GM21515 (cell line): Measurements from ENCODE around the gene COA6.
"Not testable (repeated sequence)": the region's sequence is repeated elsewhere in the genome, so short reads cannot be mapped to it uniquely, and the experiment has no call there.

Experiments used
- ATAC-seq: cut with Tn5 transposase; IDR thresholded peaks from one replicate; pipeline ENCODE4 v1.9.1; 2021; ENCODE audit not compliant: unreplicated experiment

The COA6 gene, protein sequence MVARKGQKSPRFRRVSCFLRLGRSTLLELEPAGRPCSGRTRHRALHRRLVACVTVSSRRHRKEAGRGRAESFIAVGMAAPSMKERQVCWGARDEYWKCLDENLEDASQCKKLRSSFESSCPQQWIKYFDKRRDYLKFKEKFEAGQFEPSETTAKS

DNA sequence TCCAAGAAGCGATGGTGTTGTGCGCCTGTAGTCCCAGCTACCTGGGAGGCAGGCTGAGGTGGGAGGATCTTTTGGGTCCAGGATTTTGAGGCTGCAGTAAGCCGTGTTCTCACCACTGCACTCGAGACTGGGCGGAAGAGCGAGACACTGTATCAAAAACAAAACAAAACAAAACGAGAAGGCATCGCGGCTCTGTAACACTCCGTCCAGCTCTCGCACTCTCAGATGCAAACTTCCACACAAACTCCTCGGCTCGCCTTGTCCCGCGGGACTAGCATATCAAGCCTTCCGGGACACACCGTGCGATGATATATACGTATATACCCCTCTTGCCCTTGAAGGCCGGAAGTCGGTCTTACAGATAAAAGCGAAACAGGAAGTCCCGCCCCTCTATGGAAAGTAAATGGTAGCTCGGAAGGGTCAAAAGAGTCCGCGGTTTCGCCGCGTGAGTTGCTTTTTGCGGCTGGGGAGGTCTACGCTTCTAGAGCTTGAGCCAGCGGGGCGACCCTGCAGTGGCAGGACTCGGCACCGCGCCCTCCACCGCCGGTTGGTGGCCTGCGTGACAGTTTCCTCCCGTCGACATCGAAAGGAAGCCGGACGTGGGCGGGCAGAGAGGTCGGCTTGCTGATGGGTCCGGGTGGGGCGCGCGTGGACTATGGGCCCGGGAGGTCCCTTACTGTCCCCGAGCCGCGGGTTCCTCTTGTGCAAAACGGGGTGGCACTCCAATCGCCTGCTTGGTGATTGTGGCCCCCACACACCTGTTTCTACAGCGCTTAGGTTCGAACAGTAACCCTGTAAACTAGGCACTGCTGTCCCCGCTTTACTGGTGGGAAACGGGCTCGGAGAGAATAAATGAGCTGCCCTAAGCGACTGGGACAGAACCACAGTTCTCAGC, at the start of gene COA6:
Gene COA6 (plus strand): TSS at position 393 of the 895 bp plus-strand sequence. CDS start 11 bp downstream, at position 404.
- ATAC-seq, result peak; percentile 93

DNA sequence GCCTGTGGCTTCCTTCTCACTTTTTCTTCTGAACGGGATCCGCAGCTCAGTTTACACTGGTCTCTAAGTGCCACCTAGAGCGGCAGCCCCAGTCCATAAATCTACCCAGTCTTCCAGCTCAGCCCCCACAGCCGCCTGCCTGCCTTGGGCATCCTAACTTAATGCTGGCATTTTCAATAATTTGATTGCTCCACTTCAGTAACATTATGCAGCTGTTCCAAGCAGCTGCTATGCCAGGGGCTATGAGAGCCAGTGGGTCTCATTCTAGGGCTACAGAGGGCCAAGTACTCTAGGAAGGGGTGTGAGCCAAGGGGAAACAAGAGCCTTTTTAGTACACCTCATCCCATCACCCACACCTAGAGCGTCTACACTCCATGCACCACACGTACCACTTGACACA, 48.4 kb upstream of the COA6 start:
- no peak for ATAC-seq

DNA sequence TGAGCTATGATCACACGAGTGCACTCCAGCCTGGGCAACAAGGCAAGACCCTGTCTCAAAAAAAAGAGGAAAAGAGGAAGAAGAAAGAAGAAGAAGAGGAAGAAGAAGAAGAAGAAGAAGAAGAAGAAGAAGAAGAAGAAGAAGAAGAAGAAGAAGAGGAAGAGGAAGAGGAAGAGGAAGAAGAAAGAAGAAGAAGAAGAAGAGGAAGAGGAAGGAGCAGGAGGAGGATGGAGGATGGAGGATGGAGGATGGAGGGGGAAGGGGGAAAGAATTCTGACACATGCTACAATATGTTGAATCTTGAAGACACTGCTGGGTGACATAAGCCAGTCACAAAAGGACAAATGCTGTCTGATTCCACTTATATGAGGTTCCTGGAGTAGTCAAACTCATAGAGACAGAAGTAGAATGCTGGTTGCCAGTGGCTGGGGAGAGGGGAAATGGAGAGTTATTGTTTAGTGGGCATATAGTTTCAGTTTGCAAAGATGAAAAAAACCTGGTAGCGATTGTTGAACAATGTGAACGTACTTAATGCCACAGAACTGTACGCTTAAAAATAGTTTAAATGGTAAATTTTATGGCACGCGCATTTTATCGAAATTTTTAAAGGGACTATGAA, 47.3 kb upstream of the COA6 start:
- no peak for ATAC-seq

DNA sequence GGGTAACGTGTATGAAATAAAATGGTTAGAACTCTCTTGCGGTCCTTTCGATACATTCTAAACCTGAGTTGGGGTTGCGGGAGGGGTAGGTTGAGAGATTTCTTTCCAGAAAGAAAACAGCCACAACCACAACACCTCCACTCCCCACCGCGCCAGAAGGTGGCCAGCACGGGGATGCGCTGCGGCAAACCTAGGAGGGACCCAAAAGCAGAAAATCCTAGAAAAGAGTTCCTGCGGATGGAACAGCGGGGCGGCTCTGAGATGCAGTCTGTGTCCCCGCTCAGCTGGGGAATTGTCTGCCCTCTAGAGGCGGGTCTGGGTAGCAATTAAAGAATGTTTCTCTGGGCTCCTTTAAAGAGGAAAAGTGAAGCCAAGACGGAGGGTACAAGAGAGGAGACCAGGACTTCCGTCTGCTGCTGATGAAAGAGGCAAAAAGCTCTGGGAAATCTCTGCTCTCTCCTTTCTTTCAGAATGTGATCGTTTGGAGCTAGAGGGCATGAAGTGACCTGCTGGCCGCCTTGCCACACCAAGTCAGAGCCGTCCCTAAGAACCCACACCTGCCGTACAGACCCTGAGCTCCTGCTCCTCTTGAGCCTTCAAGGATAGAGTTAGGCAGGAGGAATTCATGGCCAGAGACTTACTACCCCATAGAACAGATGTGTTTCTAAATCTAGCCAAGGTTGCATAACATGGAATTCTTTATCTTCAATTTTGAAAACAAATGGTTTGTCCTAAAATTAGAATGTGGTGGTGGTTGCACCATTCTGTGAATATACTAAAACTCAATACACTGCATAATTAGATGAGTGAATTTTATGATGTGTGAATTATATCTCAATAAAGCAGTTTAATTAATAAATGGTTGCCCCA, 46.5 kb upstream of the COA6 start:
- peak; percentile 83 for ATAC-seq

DNA sequence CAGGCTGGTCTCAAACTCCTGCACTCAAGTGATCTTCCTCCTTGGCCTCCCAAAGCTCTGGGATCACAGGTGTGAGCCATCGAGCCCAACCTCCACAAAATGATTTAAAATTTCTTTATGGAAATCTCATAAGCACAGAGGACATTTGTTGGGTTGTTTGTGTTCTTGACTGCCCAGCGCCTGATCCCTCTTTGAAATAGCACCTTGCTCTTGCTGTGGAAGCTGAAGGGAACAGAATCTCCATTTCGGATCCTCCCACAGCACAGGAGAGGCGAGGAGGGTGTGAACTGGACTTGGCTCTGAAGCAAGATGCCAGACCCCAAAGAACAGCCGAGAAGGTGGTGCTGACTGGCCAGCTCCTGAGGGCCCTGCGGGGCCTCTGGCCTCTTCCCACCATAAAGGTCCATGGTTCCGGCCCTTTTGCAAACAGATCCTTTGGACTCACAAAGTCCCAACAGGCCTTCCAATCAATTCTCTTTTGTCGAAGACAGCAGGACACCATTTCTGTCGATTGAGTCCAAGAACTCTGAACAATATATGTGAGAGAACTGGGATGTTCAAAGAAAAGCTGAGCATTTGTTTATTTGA, 45.6 kb upstream of the COA6 start:
- ATAC-seq, result no peak

DNA sequence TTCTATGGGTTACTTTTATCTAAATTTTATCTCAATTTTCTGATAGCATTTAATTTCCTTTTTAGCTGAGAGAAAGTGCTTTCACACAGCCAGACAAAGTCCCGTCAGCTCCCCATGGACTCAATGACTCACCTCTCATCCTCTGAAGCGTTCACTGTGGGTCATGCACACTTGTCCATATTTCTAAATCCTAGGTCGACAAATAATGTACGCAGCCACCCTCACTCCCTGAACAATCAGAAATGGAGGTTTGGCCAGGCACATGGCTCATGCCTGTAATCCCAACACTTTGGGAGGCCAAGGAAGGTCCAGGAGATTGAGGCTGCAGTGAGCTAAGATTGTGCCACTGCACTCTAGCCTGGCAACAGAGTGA, 42.4 kb upstream of the COA6 start:
- no peak for ATAC-seq

DNA sequence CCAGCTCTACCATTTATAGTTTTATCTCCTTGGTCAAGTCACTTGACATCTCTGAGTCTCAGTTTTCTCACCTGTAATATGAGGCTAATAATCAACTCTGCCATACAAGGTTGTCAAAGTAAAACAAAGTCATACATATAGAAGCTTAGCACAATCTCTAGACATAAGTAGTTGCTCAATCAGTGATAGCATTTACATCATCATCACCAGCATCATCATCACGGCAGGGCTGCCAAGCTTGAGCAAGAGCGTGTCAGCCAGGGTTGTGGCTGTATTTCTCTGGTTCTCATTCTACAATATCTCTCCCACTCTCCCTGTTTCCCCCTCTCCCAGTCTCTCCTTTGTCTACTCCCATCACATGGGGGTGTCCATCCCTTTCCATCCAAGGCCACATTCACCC, 41.7 kb upstream of the COA6 start:
- no peak for ATAC-seq

DNA sequence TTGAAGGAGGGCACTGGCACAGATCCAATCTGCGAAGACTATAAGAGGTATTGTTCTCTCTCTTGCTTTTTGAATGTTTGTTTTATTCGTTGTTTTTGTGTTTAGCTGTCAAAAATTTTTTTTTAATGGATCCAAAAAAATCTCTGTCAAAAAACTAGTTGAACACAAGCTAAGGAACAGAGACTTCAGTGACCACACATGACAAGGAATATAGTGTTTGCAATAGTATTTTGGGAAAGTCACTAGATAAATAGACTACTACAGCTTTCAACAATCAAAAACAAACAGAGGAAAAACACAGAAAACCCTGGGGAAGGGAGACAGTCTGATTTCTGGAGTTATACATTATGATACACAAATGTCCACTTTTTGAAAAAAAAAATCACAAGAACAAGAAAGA, 36.9 kb upstream of the COA6 start:
- no peak for ATAC-seq

DNA sequence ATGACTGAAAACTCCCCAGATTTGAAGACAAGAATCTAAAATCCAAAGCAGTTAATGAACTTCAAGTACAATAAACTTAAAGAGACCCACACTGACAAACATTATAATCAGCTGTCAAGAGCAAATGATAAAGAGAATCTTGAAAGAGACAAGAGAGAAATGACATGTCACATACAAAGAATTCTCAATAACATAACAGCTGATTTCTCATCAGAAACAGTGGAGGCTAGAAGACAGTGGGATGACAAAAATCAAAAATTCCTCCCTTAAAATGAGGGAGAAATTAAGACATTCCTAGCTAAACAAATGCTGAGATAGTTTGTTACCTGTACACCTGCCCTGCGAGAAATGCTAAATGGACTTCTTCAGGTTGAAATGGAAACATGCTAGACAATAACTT, 36.0 kb upstream of the COA6 start:
- ATAC-seq, result no peak

DNA sequence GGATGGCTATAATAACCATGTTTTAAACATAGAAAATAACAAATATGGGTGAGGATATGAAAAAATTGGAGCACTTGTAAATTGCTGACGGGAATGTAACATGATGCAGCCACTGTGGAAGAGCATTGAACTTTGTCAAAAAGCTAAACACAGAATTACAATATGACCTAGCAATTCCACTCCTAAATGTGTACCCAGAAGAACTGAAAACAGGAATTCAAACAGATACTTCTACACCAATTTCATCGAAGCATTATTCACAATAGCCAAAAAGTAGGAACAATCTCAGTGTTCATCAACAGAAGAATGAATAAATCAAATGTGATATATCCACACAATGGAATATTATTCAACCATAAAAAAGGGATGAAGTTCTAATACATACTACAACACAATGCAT, 32.7 kb upstream of the COA6 start:
- ATAC-seq, result no peak

DNA sequence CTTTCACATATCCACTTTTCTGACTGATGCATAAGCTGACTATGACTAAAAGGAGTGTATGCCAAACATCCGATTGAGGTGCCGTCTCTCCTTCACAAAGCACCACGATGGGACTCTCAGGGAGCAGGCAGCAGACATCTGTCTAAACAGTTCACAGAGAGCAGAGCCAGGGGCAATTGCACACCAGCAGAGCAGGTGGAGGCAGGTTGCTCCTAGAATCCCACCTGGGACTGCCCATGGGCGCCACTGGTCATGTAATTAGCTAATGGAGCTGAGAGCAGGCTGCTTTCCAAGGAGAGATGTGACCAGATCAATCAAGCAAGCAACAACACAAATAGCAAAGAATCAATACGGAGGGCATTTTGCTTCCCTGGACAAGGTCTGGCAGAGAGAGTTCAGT, 30.5 kb upstream of the COA6 start:
- no peak for ATAC-seq

DNA sequence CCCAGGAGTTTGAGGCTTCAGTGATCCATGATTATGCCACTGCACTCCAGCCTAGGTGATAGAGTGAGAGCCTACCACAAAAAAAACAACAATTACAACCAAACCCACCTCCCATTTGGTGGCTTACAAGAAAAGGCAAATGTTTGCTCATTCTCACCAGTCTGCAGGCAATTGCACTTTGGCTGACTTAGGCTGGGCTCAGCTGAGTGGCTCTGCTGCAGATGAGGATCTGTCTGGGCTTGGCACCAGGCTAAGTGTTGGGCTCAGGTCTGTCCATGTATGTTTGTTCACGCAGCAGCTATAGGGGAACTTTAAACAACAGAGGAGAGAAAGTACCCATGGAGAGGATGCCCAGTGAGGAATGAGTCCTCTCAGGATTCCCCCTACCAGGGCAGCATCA, 28.0 kb upstream of the COA6 start:
- no peak for ATAC-seq

DNA sequence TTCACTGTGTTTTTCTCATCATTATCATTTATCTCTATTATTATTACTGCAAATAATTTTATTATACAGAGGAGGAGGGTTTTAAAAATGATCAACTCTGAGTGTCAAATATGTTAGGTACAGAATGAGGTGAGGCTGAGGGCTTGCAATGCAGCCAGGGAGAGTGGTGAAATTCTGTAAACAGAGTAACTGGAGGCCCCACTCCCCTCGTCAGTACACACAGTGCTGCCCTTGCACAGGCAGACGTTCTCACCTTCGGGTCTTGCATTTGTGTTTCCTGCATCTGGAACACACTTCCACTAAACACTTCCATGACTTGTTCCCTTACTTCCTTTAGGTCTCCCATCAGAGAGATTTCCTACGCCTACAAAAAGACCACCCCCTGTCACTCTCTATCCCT, 24.3 kb upstream of the COA6 start:
- ATAC-seq, result no peak

DNA sequence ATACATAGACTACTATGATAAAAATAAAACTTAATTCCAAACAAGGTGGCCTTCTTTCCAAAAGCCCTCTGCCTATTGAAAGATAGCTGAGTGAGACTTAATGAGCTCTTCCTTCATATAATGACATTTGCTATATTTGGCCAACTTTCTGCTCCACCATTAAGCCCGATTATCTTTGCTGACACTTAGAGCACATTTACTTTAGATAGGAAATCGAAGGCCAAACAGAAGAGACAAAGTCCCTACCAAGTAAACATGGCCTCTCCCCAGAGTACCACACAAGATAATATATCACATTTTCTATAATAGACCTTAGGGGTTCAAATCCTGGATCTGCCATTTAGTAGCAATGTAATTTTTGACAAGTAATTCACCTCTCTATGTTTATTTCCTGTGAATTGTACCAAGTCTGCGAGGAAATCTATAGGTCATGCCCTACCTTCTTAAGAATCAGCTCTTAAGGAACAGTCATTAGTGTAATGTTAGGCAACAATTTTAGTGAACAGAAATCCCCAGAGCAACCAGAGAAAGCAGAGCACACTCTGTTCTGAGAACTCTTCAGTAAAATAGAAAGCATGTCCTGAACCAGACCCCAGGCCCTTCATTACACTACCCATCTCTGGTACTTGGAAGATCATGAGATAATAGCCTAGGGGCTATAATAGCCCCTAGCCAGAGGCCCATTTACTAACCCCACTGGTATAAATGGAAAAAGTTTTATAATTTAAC, 17.3 kb upstream of the COA6 start:
- ATAC-seq, result no peak

DNA sequence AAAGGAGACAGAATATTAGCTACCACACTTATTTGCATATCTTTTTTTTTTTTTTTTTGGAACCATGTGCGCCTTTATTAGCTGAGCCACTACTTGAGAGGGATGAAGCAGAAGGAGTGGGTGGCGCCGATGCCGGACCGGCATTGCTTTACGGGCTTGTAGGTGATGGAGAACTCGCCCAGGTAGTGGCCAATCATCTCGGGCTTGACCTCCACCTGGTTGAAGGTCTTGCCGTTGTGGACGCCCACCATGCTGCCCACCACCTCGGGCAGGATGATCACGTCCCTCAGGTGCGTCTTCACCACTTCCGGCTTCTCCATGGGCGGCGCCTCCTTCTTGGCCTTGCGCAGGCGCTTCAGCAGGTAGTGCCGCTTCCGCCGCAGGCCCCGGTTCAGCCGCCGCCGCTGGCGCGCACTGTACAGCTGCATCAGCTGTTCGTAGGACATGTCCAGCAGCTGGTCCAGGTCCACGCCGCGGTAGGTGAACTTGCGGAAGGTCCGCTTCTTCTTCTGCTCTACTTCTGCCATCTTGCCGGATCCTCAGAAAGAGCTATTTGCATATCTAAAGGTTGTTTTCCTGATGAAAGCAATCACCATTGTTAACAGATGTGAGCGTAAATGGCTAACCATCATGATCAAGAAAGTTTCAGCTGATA, 16.5 kb upstream of the COA6 start:
- ATAC-seq, result not testable (repeated sequence)

DNA sequence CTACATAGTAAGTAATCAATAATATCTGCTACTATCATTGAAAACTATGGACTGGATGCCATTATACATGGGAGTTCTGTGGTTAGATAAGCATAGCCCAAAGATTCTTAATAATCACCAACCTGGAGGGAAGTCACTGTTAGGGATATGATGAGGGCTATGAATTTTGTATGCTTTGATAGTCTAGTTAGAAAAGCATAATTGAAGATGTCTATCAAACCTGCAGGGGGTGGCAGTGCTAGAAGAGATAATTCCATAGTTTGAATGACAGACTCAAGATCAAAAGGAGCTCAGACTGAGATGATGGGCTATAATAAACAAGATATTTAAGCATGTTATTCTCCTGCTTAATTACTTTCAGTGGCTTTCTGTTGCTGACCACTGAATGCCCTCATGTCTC, 15.4 kb upstream of the COA6 start:
- ATAC-seq, result no peak

DNA sequence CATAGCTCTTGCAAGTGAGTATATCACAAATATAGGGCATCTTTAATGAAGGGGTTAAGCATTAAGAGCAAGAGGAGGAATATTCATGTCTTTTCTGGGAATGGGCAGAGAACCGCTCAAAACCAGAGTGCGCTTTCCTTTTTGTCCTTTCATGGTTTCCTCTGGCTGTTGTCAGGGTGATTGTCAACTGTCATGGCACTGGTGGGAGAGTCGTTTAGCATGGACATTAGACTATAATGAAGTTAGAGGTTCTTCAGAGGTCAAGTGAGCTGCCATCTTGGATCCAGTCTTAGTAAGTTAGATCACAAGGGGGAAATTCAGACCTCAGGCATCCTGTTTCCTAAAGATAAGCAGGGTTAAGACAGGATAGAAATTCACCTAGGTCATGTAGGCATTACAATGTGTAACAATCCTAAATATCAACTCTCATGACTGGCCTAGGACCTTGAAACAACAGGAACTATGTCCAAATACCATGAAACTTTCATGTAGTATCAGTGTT, 12.1 kb upstream of the COA6 start:
- no peak for ATAC-seq

DNA sequence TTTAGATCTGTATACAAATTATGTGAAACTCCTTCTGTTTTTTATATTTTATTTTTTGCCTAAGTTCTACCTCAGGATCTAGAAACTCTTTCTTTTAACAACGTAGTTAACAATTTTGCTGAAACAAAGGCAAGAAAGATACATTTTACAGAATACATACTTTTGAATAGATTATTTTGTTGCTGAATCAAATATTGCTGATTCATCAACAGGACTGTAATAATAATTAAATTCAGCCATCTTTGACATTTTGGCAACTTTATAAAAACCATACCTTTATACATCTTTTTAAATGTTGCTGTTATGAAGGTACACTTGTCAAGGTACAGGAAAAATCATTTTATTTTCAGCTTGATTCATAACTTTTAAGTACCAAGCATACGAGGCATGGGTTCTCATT, 10.7 kb upstream of the COA6 start:
- no peak for ATAC-seq

DNA sequence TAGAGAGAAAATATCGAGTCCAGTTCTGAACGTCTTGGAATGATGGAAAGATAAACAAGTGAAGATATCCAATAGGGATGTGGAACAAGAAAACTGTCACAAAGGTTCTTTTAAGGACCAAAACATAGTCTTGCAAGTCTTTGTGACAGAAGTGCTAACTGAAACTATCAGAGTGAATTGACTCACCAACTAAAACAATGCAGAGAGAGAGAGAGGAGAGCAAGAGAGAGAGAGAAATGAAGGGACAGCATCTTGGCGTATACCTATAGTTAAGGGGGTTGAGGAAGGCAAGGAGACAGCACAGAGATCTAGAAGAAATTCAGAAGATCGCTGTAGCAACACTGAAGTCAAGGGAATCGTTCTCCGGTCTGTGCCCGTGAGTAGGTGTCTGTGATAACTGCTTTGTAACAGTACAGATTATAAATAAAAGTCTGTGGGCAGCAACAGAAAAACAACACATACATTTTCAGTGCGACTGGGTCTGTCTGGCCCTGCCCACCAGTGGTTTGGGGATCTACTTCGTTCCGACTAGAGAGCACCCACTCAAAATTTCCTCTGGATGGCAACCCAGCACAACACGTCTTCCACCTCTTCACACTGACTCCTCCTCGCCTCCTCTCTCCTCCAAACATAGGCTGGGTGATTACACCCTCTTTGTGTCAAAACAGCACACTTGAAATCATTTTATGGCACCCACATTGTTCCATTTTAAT, 4.8 kb upstream of the COA6 start:
- ATAC-seq, result no peak
